K562 treated with DMSO at 1 percent for 48 hours (cell line): ENCODE results near the gene USB1. TPM values are rescaled to one million over a fixed set of nuclear protein-coding genes. Genes with fewer than 3 reads are reported as not detected.

ENCODE experiments used
- total RNA-seq: library from RNA; unstranded; fragments of 300-600 nt; gene quantifications from 2 replicates; pipeline ENCODE4 v1.2.3, GENCODE V29; 2022; ENCODE audit warnings: low replicate concordance; ENCODE audit errors: extremely low read depth

Gene USB1, protein sequence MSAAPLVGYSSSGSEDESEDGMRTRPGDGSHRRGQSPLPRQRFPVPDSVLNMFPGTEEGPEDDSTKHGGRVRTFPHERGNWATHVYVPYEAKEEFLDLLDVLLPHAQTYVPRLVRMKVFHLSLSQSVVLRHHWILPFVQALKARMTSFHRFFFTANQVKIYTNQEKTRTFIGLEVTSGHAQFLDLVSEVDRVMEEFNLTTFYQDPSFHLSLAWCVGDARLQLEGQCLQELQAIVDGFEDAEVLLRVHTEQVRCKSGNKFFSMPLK
- total RNA-seq, result not detected in 2 replicates

DNA sequence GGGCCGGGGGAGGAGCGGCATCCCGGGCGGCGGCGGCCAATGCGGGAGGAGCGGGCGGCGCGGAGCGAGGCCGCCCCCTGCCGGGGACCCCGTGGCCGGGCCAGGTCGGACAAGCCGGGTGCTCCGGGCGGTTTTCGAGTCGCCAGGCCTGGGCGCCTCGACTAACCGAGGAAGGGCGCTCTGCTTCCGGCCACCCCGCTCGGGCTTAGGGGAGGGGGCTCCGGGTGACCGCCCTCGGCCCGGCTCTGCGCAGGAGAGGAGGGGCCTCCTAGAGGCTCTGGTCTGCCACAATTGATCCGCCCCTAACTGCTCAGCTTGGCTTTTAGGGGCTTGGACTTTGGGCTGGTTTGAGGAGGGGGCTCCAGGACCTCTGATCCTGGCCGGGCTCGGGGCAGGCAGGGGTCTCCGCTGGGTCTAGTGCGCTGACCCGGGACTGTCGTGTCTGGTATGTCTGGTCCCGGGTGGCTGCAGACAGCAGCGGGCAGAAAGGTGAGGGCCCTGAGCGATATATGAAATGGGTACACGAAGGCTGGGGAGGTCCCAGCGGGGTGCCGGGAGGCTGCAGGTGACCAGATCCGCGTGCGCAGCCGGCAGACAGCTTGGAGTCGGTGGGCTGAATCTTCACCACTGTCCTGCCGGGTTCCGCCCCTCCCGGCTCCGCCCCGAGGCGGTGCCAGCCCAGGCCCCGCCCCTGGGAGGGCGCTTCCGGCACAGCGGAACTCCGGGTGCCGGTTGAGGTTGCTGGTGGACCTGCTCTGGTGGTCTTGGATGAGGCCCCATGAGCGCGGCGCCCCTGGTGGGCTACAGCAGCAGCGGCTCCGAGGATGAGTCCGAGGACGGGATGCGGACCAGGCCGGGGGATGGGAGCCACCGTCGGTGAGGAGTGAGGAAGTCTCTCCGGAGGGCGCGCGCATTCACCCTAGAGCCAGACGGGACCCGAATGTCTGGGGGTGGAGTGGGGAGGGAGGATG, at the start of gene USB1:
USB1 (plus strand) TSS at position 702 of the 971 bp plus-strand sequence; CDS start at position 779, 77 bp downstream.

DNA sequence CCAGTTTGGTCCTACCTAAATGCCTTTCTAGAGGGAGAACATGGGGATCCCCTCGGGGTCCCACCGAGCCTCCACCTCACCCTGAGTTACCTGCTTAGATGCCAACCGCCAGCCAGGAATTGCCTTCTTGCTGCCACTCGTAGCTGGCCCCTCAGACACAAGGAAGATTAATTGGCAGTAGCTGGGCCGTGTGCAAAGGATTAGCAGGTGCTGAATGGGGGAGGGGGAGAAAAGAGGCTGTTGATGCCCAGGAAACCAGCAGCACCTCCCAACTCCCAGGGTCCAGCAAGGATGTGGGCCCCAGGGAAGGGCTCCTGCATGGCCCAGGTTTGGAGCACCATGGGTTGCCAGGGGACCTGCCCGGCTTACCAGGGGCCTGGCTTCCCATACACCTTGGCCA, 30.2 kb upstream of the USB1 start, which contains the start of gene CNGB1:
CNGB1 (minus strand) TSS at position 159 of the 400 bp plus-strand sequence. CDS start 3,842 bp downstream, outside the sequence.

DNA sequence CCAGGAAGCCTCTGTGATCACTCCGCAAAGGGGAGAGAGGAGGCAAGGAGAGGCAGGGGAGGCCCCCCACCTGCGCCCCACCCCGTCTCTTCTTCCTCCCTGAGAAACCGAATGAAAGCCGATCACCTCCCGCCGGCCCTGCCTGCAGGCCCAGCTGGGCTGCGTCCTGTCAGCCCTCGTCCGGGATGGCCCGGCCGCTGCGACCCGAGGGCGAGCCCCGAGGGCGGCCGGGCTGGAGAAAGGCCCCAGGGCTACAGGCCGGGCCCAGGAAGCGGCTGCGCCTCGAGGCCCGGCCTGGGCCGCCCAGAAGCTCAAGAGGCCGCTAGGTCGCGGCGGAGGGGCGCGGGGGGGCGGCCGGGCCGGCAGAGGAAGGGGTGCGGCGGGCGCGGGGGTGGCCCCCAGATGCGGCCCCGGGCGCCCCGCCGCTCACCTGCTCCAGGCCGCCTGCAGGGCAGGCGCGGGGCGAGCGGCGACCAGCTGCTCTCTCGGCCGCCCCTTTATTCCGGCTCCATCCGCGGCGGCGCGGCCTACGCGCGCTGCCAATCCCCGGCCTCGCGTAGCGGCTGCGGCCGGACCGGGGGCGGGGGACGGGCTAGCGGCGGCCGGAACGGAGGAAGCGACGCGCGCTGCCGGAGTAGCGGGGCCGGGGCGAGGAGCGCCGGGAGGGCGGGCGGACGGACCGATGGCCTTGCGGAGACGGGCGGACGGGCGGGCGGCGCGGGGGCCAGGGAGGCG, 1.1 kb upstream of the USB1 start, which contains the start of gene ZNF319:
ZNF319 (minus strand) TSS at position 702 of the 735 bp plus-strand sequence. CDS start 2,407 bp downstream, outside the sequence.

GRCh38 chr16:58025351-58026138, 24.3 kb downstream of the USB1 start, which contains the start of gene MMP15:
MMP15 (plus strand) TSS chr16:58025754; CDS start chr16:58026351, 597 bp downstream.

Other genes starting within 250 kb of the USB1 start
- gene KIFC3, start 198.9 kb upstream of the USB1 start, total RNA-seq, result not detected in 2 replicates
- gene CNGB1, start 30.3 kb upstream of the USB1 start, total RNA-seq, result not detected in 2 replicates
- gene ZNF319, start 735 bp upstream of the USB1 start, total RNA-seq, result not detected in 2 replicates
- not detected in 2 replicates for gene MMP15, start 24.3 kb downstream of the USB1 start, total RNA-seq
- gene CFAP20, start 128.0 kb downstream of the USB1 start, total RNA-seq, result not detected in 2 replicates
- gene CSNK2A2, start 196.7 kb downstream of the USB1 start, total RNA-seq, result not detected in 2 replicates